ENCODE measurements around the gene MSI2. TPM values are rescaled to one million over a fixed set of nuclear protein-coding genes. Genes with fewer than 3 reads are reported as not detected.

MSI2 gene
- total and polyA plus RNA-seq, 9 of the 15 experiments (the other 6 are each of a cell fraction or from before 2014, with no cell fraction given): 4.6 to 61.8 (median 42.4) TPM

- 0 out of 2 replicates have a peak, but pooled peaks have one; percentile 15 for TF ChIP-seq MGA (IDR thresholded peaks at IDR 0.05)
- no peak for TF ChIP-seq GTF2E2 (tag; IDR thresholded peaks at IDR 0.05)
- TF ChIP-seq, protein P1, sequence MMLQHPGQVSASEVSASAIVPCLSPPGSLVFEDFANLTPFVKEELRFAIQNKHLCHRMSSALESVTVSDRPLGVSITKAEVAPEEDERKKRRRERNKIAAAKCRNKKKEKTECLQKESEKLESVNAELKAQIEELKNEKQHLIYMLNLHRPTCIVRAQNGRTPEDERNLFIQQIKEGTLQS (IDR thresholded peaks at IDR 0.05): peak; percentile 78
- TF ChIP-seq, protein P1 (CRISPR knock-in tag; conservative IDR thresholded peaks at IDR 0.05): no peak
- no peak for TF ChIP-seq ZFP91 (CRISPR knock-in tag; IDR thresholded peaks at IDR 0.05)
- no peak for TF ChIP-seq MAFF (IDR thresholded peaks at IDR 0.05; ENCODE audit: low read length)
- no peak for TF ChIP-seq NCOA1 (IDR thresholded peaks at IDR 0.05; ENCODE audit: low read depth)
Measured at GRCh38 chr17:57375040-57375769, 118.9 kb downstream of the MSI2 start (continued).

All from K562 (cell line).